ENCODE measurements around the gene TSC2.

TSC2 gene

GRCh38 chr16:2074071-2074470 is 26.3 kb downstream of the TSC2 start:
- Histone ChIP-seq H3K4me1 (ENCODE audit: low read length) (no peaks in the 10 kb centered on the region), H3K4me2 (ENCODE audit: low read length) (no peak overlapping the region), H3K27ac (ENCODE audit: low read length) (no peak overlapping the region), H3K36me3 (replicated peaks; ENCODE audit: low read depth, low read length) (no peaks in the 10 kb centered on the region), H3K9me3 (ENCODE audit: insufficient read depth, low read length) (no peaks in the 10 kb centered on the region), H3K27me3 (ENCODE audit: low read depth, low read length) (no peaks in the 10 kb centered on the region), H3K4me3 (ENCODE audit: low read length) (no peak overlapping the region), H3K9ac (ENCODE audit: low read length) (no peak overlapping the region), H2AFZ (ENCODE audit: low read depth, low read length) (no peak overlapping the region), H3K79me2 (ENCODE audit: low read length) (no peaks in the 10 kb centered on the region), H4K20me1 (ENCODE audit: insufficient read depth, low read length) (no peaks in the 10 kb centered on the region)
- TF ChIP-seq EZH2phosphoT487 (IDR thresholded peaks at IDR 0.05; ENCODE audit: low read depth) = no peak
- no peak for TF ChIP-seq CTCF (IDR thresholded peaks at IDR 0.05; ENCODE audit: low read depth, low read length)

DNA sequence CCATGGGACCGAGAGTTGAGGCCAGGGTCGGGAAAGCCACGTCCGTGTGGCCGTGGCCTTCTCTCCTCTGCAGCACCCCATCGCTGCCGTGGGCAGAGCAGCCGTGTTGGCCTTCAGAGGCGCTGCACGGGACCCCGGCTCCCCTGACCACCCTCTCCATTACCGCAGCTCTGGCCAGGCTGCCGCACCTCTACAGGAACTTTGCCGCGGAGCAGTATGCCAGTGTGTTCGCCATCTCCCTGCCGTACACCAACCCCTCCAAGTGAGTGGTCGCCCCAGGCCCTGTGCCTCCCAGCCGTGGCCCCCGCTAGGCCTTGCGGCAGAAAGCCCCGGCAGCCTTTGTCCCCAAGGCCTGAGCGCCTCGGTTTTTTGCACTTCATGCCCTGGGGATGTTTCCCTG is 27.8 kb downstream of the TSC2 start:
- no peaks in the 10 kb centered on the region for H3K4me1 ChIP-seq (ENCODE audit: low read length)
- no peaks in the 10 kb centered on the region for H3K79me2 ChIP-seq (ENCODE audit: low read length)
- no peaks in the 10 kb centered on the region for H3K36me3 ChIP-seq (replicated peaks; ENCODE audit: low read depth, low read length)

DNA sequence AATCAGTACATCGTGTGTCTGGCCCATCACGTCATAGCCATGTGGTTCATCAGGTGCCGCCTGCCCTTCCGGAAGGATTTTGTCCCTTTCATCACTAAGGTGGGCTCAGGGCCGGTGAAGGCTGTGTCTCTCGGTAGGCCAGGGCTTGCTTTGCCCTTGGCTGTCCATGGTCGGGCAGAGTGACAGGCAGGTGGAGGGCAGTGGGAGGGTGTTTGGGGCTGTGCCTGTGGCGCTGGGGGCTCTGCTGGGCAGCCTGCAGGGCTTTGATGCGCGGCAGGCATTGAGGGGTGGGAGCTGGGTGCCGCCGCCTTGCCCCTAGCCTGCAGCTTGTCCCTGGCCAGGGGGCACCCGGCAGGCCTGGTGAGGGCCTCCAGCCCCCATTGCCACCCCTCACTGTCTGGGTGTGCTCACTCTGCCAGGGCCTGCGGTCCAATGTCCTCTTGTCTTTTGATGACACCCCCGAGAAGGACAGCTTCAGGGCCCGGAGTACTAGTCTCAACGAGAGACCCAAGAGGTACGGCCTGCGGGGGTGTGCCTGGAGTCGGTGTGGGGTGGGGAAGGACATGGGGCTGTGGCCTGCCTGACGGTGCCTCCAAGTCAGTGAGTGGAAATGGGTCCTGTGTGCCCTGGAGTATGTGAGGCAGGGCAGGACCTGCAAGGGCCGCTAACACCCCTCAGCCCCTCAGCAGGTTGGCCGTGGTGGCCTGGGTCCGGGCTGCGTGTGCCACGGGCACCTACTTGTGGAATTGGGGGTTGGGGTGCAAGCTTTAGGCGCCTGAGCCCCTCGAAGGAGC is 28.5 kb downstream of the TSC2 start:
- H3K27ac ChIP-seq (ENCODE audit: low read length) = no peak overlapping the region
- no peaks in the 10 kb centered on the region for H3K79me2 ChIP-seq (ENCODE audit: low read length)
- no peak overlapping the region for H3K4me2 ChIP-seq (ENCODE audit: low read length)
- H3K9me3 ChIP-seq (ENCODE audit: insufficient read depth, low read length) = no peaks in the 10 kb centered on the region
- H3K4me1 ChIP-seq (ENCODE audit: low read length) = no peaks in the 10 kb centered on the region
- TF ChIP-seq EZH2phosphoT487 (IDR thresholded peaks at IDR 0.05; ENCODE audit: low read depth) = no peak
- TF ChIP-seq CTCF (IDR thresholded peaks at IDR 0.05; ENCODE audit: low read depth, low read length) = no peak
- no peaks in the 10 kb centered on the region for H3K27me3 ChIP-seq (ENCODE audit: low read depth, low read length)
- H3K9ac ChIP-seq (ENCODE audit: low read length) = no peak overlapping the region
- no peaks in the 10 kb centered on the region for H3K36me3 ChIP-seq (replicated peaks; ENCODE audit: low read depth, low read length)
- H2AFZ ChIP-seq (ENCODE audit: low read depth, low read length) = no peak overlapping the region
- H4K20me1 ChIP-seq (ENCODE audit: insufficient read depth, low read length) = no peaks in the 10 kb centered on the region
- H3K4me3 ChIP-seq (ENCODE audit: low read length) = no peak overlapping the region

More for the DNA sequence above, 27.8 kb downstream of the TSC2 start:
- Histone ChIP-seq H3K4me2 (ENCODE audit: low read length) (no peak overlapping the region), H3K27ac (ENCODE audit: low read length) (no peak overlapping the region), H3K9ac (ENCODE audit: low read length) (no peak overlapping the region), H4K20me1 (ENCODE audit: insufficient read depth, low read length) (no peaks in the 10 kb centered on the region), H3K9me3 (ENCODE audit: insufficient read depth, low read length) (no peaks in the 10 kb centered on the region), H2AFZ (ENCODE audit: low read depth, low read length) (no peak overlapping the region), H3K4me3 (ENCODE audit: low read length) (no peak overlapping the region), H3K27me3 (ENCODE audit: low read depth, low read length) (no peaks in the 10 kb centered on the region)
- TF ChIP-seq EZH2phosphoT487 (IDR thresholded peaks at IDR 0.05; ENCODE audit: low read depth) (no peak), CTCF (IDR thresholded peaks at IDR 0.05; ENCODE audit: low read depth, low read length) (no peak)

DNA sequence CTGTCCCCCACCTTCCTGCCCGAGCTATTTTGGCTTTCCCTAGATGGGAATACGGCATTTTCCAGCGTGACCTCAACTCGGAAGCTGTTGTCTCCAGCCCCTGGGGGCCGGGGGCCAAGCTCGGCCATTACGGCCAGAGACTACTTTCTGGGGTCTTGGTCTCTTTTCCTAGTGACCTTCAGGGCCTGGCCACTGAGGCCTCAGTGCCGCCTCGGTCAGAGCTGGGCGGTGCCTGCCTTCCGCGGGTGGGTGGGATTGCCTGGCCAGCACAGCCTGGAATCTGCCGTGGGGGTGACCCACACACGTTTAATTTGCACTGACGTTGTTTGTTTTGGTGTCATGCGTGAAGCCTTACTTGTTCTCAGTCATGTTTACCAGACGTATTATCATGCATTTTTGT is 29.2 kb downstream of the TSC2 start:
- Histone ChIP-seq H3K27ac (ENCODE audit: low read length) (no peak overlapping the region), H3K4me2 (ENCODE audit: low read length) (no peak overlapping the region), H2AFZ (ENCODE audit: low read depth, low read length) (no peak overlapping the region), H3K4me3 (ENCODE audit: low read length) (no peak overlapping the region), H3K36me3 (replicated peaks; ENCODE audit: low read depth, low read length) (no peaks in the 10 kb centered on the region), H3K27me3 (ENCODE audit: low read depth, low read length) (no peaks in the 10 kb centered on the region), H3K79me2 (ENCODE audit: low read length) (no peaks in the 10 kb centered on the region), H3K9me3 (ENCODE audit: insufficient read depth, low read length) (no peaks in the 10 kb centered on the region), H3K9ac (ENCODE audit: low read length) (no peak overlapping the region), H4K20me1 (ENCODE audit: insufficient read depth, low read length) (no peaks in the 10 kb centered on the region), H3K4me1 (ENCODE audit: low read length) (no peaks in the 10 kb centered on the region)
- TF ChIP-seq EZH2phosphoT487 (IDR thresholded peaks at IDR 0.05; ENCODE audit: low read depth) (no peak), CTCF (IDR thresholded peaks at IDR 0.05; ENCODE audit: low read depth, low read length) (no peak)

Measured in OCI-LY3 (cell line).